Keratinocyte (primary cell): Measurements from ENCODE around the gene MSGN1. TPM values are rescaled to one million over a fixed set of nuclear protein-coding genes. Genes with fewer than 3 reads are reported as not detected.

Experiments used
- DNase-seq: peaks from one replicate; pipeline ENCODE4 v3.0.0-alpha.2; 2011; ENCODE audit warnings: low read depth, missing footprints, low spot score
- FAIRE-seq: peaks from 2 replicates; lab custom pipeline; 2011; peaks lifted over from hg19 to GRCh38; lab: Jason Lieb, UNC
- H2AFZ ChIP-seq: 2 replicates; pipeline ENCODE4 v1.6.0; 2012; ENCODE audit warnings: low read length, control low read depth, inconsistent platforms; ENCODE audit not compliant: control insufficient read depth
- H3K27ac ChIP-seq: 2 replicates; pipeline ENCODE4 v1.5.1; 2011; ENCODE audit warnings: low read length; ENCODE audit not compliant: control insufficient read depth, insufficient read depth
- H3K27me3 ChIP-seq: 3 replicates; pipeline ENCODE4 v1.6.0; 2011; ENCODE audit warnings: low read length; ENCODE audit not compliant: control insufficient read depth, insufficient read depth; ENCODE audit errors: extremely low read depth
- H3K36me3 ChIP-seq, 2 experiments: 2 replicates in 1 of 2; 3 replicates in 1 of 2; pipeline ENCODE4 v1.5.1; 2011; ENCODE audit warnings: low read length in 2 of 2, mild to moderate bottlenecking in 1 of 2; ENCODE audit not compliant: control insufficient read depth in 2 of 2, insufficient read depth in 2 of 2; ENCODE audit errors: extremely low read depth in 1 of 2
- H3K4me1 ChIP-seq: 3 replicates; pipeline ENCODE4 v1.5.1; 2011; ENCODE audit warnings: low read length; ENCODE audit not compliant: control insufficient read depth, insufficient read depth; ENCODE audit errors: extremely low read depth
- H3K4me2 ChIP-seq: 3 replicates; pipeline ENCODE4 v1.6.0; 2011; ENCODE audit warnings: low read depth, low read length; ENCODE audit not compliant: control insufficient read depth, insufficient read depth; ENCODE audit errors: extremely low read depth
- H3K4me3 ChIP-seq, 3 experiments: fragments of 200-600 bp in 1 of 3; sonication (generic) in 1 of 3; 2 replicates in 2 of 3; 3 replicates in 1 of 3; pipeline ENCODE4 v1.5.1; 2011 to 2016; ENCODE audit warnings: low read length in 3 of 3, mild to moderate bottlenecking in 3 of 3, control low read depth in 2 of 3, inconsistent platforms in 1 of 3, low read depth in 1 of 3, mixed read lengths in 1 of 3, mixed run types in 1 of 3, moderate library complexity in 1 of 3; ENCODE audit not compliant: control insufficient read depth in 2 of 3, insufficient read depth in 2 of 3; ENCODE audit errors: extremely low read depth in 1 of 3
- H3K79me2 ChIP-seq: 2 replicates; pipeline ENCODE4 v1.6.0; 2012; ENCODE audit warnings: low read length; ENCODE audit not compliant: control insufficient read depth, insufficient read depth
- H3K9ac ChIP-seq: 3 replicates; pipeline ENCODE4 v1.6.0; 2011; ENCODE audit warnings: low read length; ENCODE audit not compliant: control insufficient read depth, insufficient read depth; ENCODE audit errors: extremely low read depth
- H3K9me1 ChIP-seq: 3 replicates; pipeline ENCODE4 v1.6.0; 2011; ENCODE audit warnings: low read length; ENCODE audit not compliant: control insufficient read depth, insufficient read depth; ENCODE audit errors: extremely low read depth
- H3K9me3 ChIP-seq: 2 replicates; pipeline ENCODE4 v1.5.1; 2012; ENCODE audit warnings: low read depth, low read length; ENCODE audit not compliant: control insufficient read depth
- H4K20me1 ChIP-seq: 3 replicates; pipeline ENCODE4 v1.6.0; 2011; ENCODE audit warnings: low read length; ENCODE audit not compliant: control insufficient read depth, insufficient read depth; ENCODE audit errors: extremely low read depth
- EZH2 ChIP-seq: IDR thresholded peaks from one replicate; pipeline ENCODE4 v1.6.1; 2012; ENCODE audit warnings: inconsistent platforms, mild to moderate bottlenecking, low read length, moderate library complexity
- dilution Hi-C: fragments of 300-500 bp; cut with MboI; formaldehyde crosslinking; loops from one replicate; pipeline ENCODE4 v1.7.0; 2020; ENCODE audit warnings: low sequenced_read_pairs; ENCODE audit not compliant: extremely low pct_ligation_motif_present
- polyA plus RNA-seq, 5 experiments: library from polyadenylated mRNA; depleted of rRNA in 3 of 5; stranded (reverse) in 3 of 5; stranded (forward) in 1 of 5; unstranded in 1 of 5; fragments of >200 nt; gene quantifications; 1 replicate in 1 of 5; 2 replicates in 3 of 5; 3 replicates in 1 of 5; pipeline versions ENCODE4 v1.2.1 to v1.2.3, GENCODE V29; 2011 to 2012; ENCODE audit warnings: missing spikeins in 2 of 5, low read depth in 1 of 5, low replicate concordance in 1 of 5
- TF ChIP-seq, protein P1 (sequence below), 3 experiments: IDR thresholded peaks in 1 of 3; conservative IDR thresholded peaks in 1 of 3; optimal IDR thresholded peaks in 1 of 3; 2 replicates in 2 of 3; 3 replicates in 1 of 3; pipeline versions ENCODE3 to v1.5.1; 2011; ENCODE audit warnings: low read length in 3 of 3, mild to moderate bottlenecking in 3 of 3, moderate library complexity in 2 of 3, control low read depth in 1 of 3, inconsistent platforms in 1 of 3; ENCODE audit not compliant: insufficient read depth in 2 of 3; ENCODE audit errors: extremely low read depth in 1 of 3

Gene MSGN1
- polyA plus RNA-seq, 1 donor (not counting 4 experiments of a cell fraction or from before 2014, with no cell fraction given): 0.22 TPM

DNA sequence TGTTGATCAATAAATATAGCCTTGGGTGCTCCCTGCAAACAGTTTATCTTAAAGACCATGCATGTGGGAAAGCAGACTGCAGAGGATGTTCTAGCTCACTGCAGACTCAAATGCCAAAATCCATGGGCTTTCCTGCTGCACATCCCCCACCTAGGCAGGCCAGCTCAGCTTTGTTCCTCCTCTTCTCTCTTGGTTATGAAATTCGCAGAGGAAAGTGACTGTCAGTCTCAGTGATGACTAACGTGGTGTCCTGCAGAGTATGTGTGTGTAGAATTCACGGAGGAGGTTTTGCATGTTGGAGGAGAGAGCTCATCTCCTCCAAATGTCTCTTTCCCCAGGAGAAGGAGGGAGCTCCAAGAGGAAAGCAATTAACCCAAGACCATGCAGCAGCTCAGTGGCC lies 40.8 kb downstream of the MSGN1 start:
- no peak overlapping the region for H3K4me3 ChIP-seq
- H3K9me3 ChIP-seq: no peaks in the 10 kb centered on the region
- no peaks in the 10 kb centered on the region for H3K9me1 ChIP-seq
- H3K4me1 ChIP-seq: no peaks in the 10 kb centered on the region
- no peaks in the 10 kb centered on the region for H3K27me3 ChIP-seq
- dilution Hi-C loops: no loop called here
- DNase-seq (no peak), FAIRE-seq (no peak)
- no peaks in the 10 kb centered on the region for H4K20me1 ChIP-seq
- H3K36me3 ChIP-seq: no peaks in the 10 kb centered on the region
- no peak overlapping the region for H3K27ac ChIP-seq
- no peak overlapping the region for H2AFZ ChIP-seq
- no peak for TF ChIP-seq EZH2
- TF ChIP-seq, protein P1, sequence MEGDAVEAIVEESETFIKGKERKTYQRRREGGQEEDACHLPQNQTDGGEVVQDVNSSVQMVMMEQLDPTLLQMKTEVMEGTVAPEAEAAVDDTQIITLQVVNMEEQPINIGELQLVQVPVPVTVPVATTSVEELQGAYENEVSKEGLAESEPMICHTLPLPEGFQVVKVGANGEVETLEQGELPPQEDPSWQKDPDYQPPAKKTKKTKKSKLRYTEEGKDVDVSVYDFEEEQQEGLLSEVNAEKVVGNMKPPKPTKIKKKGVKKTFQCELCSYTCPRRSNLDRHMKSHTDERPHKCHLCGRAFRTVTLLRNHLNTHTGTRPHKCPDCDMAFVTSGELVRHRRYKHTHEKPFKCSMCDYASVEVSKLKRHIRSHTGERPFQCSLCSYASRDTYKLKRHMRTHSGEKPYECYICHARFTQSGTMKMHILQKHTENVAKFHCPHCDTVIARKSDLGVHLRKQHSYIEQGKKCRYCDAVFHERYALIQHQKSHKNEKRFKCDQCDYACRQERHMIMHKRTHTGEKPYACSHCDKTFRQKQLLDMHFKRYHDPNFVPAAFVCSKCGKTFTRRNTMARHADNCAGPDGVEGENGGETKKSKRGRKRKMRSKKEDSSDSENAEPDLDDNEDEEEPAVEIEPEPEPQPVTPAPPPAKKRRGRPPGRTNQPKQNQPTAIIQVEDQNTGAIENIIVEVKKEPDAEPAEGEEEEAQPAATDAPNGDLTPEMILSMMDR (optimal IDR thresholded peaks at IDR 0.05 in 1 of 3, IDR thresholded peaks at IDR 0.05 in 1 of 3, conservative IDR thresholded peaks at IDR 0.05 in 1 of 3; ENCODE audit: extremely low read depth in 1 of 3, insufficient read depth in 2 of 3, low read length in 3 of 3): no peak
- H3K4me2 ChIP-seq: no peak overlapping the region
- H3K9ac ChIP-seq: no peak overlapping the region
- no peaks in the 10 kb centered on the region for H3K79me2 ChIP-seq

DNA sequence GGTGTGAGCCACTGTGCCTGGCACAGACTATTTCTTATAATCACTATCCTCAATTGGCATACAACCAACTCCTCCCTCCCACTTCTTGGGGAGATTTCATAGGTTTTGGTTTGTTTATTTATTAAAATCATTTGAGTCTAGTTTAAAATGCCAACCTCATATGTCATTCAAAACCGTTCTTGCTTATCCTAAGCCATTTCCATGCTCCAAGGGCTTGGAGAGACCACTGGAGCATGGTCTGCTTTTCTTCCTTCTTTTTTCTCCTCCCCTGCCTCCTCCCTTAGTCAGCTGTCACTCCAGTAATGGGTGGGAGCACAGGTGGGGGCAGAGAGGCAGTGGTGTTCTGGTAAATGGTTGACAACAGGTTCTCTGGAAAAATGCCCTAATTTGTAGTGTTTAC lies 41.8 kb downstream of the MSGN1 start:
- no peaks in the 10 kb centered on the region for H3K79me2 ChIP-seq
- no peak overlapping the region for H3K9ac ChIP-seq
- no peak overlapping the region for H3K4me3 ChIP-seq
- H2AFZ ChIP-seq: no peak overlapping the region
- FAIRE-seq (no peak), DNase-seq (no peak)
- H3K27me3 ChIP-seq: no peaks in the 10 kb centered on the region
- no peaks in the 10 kb centered on the region for H3K9me3 ChIP-seq
- H4K20me1 ChIP-seq: no peaks in the 10 kb centered on the region
- dilution Hi-C loops: no loop called here
- H3K4me2 ChIP-seq: no peak overlapping the region
- no peaks in the 10 kb centered on the region for H3K9me1 ChIP-seq
- H3K27ac ChIP-seq: no peak overlapping the region
- no peaks in the 10 kb centered on the region for H3K4me1 ChIP-seq
- no peak for TF ChIP-seq EZH2
- TF ChIP-seq, protein P1 (optimal IDR thresholded peaks at IDR 0.05 in 1 of 3, IDR thresholded peaks at IDR 0.05 in 1 of 3, conservative IDR thresholded peaks at IDR 0.05 in 1 of 3; ENCODE audit: extremely low read depth in 1 of 3, insufficient read depth in 2 of 3, low read length in 3 of 3): no peak
- H3K36me3 ChIP-seq: no peaks in the 10 kb centered on the region
